ENCODE results near the gene NFIC. TPM values are rescaled to one million over a fixed set of nuclear protein-coding genes. Genes with fewer than 3 reads are reported as not detected.

NFIC gene
- total RNA-seq, 1 donor from 2014 or later: 254 TPM

- DNase-seq (ENCODE audit: low spot score): no peak
Observed at GRCh38 chr19:3467437-3468198, 101.2 kb downstream of the NFIC start.

- no peak for DNase-seq (ENCODE audit: low spot score)
Observed at GRCh38 chr19:3468211-3468610, 101.8 kb downstream of the NFIC start.

- no peak for DNase-seq (ENCODE audit: low spot score)
Observed at GRCh38 chr19:3469638-3470499, 103.5 kb downstream of the NFIC start.

- DNase-seq (ENCODE audit: low spot score): no peak
Observed at GRCh38 chr19:3470500-3471128, 104.2 kb downstream of the NFIC start.

- DNase-seq (ENCODE audit: low spot score): no peak
Observed at GRCh38 chr19:3471954-3472655, 105.7 kb downstream of the NFIC start.

GRCh38 chr19:3474010-3474409, 107.6 kb downstream of the NFIC start:
- peak; percentile 82 for DNase-seq (ENCODE audit: low spot score)

- DNase-seq (ENCODE audit: low spot score): no peak
Observed at GRCh38 chr19:3474614-3475013, 108.2 kb downstream of the NFIC start.

GRCh38 chr19:3475449-3475848, 109.1 kb downstream of the NFIC start:
- no peak for DNase-seq (ENCODE audit: low spot score)

- no peak for DNase-seq (ENCODE audit: low spot score)
Observed at GRCh38 chr19:3476830-3477229, 110.4 kb downstream of the NFIC start.

GRCh38 chr19:3477506-3477905, 111.1 kb downstream of the NFIC start:
- DNase-seq (ENCODE audit: low spot score): no peak

GRCh38 chr19:3477951-3478350, 111.6 kb downstream of the NFIC start:
- no peak for DNase-seq (ENCODE audit: low spot score)

- DNase-seq (ENCODE audit: low spot score): no peak
Observed at GRCh38 chr19:3478409-3479176, 112.2 kb downstream of the NFIC start.

- peak; percentile 72 for DNase-seq (ENCODE audit: low spot score)
Observed at GRCh38 chr19:3479177-3479833, 112.9 kb downstream of the NFIC start.

- DNase-seq (ENCODE audit: low spot score): peak; percentile 62
Observed at GRCh38 chr19:3479834-3480215, 113.4 kb downstream of the NFIC start.

GRCh38 chr19:3480383-3481091, 114.2 kb downstream of the NFIC start, which contains the start of gene SMIM24:
Gene SMIM24 (minus strand): TSS chr19:3480525. CDS start chr19:3480463, 62 bp downstream.
- peak; percentile 87 for DNase-seq (ENCODE audit: low spot score)

- peak; percentile 54 for DNase-seq (ENCODE audit: low spot score)
Observed at GRCh38 chr19:3481241-3482090, 115.1 kb downstream of the NFIC start.

- no peak for DNase-seq (ENCODE audit: low spot score)
Observed at GRCh38 chr19:3482507-3483225, 116.3 kb downstream of the NFIC start.

- DNase-seq (ENCODE audit: low spot score): no peak
Observed at GRCh38 chr19:3483226-3483628, 116.8 kb downstream of the NFIC start, which contains the start of gene SMIM44. Gene SMIM44 (minus strand): TSS chr19:3483441. CDS start chr19:3483403, 38 bp downstream.
